ENCODE measurements around the gene RAB27A. TPM values are rescaled to one million over a fixed set of nuclear protein-coding genes. Genes with fewer than 3 reads are reported as not detected.
"Not testable (repeated sequence)": the region's sequence is repeated elsewhere in the genome, so short reads cannot be mapped to it uniquely, and the experiment has no call there.

Gene RAB27A
- total RNA-seq, 4 donors from 2014 or later: 6.5 to 14.9 (median 8.3) TPM

DNA sequence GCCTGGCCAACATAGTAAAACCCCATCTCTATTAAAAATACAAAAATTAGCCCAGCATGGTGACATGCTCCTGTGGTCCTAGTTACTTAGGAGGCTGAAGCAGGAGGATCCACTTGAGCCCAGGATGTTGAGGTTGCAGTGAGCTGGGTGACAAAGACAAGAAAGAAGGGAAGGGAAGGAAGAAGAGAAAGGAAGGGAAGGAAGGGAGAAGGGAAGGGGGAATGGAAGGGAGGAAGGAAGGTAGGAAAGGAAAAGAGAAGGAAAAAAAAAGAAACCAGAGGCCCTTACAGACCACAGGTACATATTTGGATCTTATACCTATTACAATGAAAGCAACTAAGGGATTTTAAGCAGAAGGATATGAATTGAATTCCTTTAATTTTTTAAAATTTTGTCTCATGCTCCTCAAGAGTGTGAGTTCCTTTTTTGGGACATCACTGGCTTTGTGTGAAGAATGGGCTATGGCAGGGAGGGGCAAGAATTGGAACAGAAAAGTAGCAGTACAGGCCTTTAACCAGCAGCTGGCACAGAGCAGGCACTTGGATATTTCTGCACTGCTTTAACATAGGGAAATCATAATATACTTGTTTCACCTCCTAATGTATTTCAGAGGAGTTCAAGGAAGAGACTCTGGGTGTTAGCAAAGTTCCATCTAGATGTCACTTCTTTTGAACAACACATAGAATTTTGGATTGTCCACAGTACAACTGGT, 7.9 kb downstream of the RAB27A start:
- Histone ChIP-seq H3K4me1 (peaks cover 0 to 3% (median 0%) of the 10 kb centered on the region in 4 donors), H3K27ac (no peak overlapping the region), H3K4me3 (no peak overlapping the region), H3K9me3 (no peaks in the 10 kb centered on the region), H3K36me3 (no peaks in the 10 kb centered on the region), H3K27me3 (no peaks in the 10 kb centered on the region)
- TF ChIP-seq EP300 (IDR thresholded peaks at IDR 0.05): no peak
- no peak for TF ChIP-seq CTCF (IDR thresholded peaks at IDR 0.05)
- TF ChIP-seq POLR2A (IDR thresholded peaks at IDR 0.05): no peak
- no peak for DNase-seq (ENCODE audit: low spot score in 2 of 2)

- H3K27me3 ChIP-seq; H3K4me3 ChIP-seq; H3K9me3 ChIP-seq; H3K4me1 ChIP-seq; H3K27ac ChIP-seq; DNase-seq (ENCODE audit: low spot score in 2 of 2); H3K36me3 ChIP-seq: not testable (repeated sequence)
- 86 to 88% methylated on average over 2 of the region's 2 CpGs for WGBS, 2 donors
Measured at GRCh38 chr15:55280589-55280988, 9.0 kb downstream of the RAB27A start.

DNA sequence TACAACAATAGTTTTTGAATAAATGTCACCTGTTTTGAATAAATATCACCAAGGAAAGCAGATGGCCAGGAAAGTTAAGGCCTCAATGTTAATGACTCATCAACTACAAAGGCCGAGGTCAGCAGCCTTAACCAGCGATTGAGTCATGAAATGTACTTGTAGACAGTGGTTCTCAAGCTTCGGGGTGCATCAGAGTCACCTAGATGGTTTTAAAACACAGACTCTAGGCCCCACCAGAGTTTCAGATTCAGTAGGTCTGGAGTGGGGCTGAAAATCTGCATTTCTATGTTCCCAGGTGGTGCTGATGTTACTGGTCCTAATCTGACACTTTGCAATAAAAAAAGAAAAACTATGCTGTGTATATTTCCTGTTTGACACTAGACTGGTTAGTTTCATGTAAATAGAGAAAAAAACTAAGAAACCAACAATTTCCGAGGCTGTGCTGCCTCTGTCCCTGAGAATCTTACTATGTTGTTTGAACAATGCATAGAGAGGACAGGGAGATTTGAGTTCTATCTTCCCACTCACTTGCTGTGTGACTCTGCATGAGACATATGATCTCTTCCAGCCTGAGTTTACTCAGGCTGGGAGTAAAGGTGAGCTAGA, 9.8 kb downstream of the RAB27A start:
- H3K4me3 ChIP-seq: no peak overlapping the region
- 61 to 75% methylated on average over 4 of the region's 4 CpGs for WGBS, 2 donors
- H3K27me3 ChIP-seq: no peaks in the 10 kb centered on the region
- peaks cover 0 to 3% (median 0%) of the 10 kb centered on the region in 4 donors for H3K4me1 ChIP-seq
- no peaks in the 10 kb centered on the region for H3K9me3 ChIP-seq
- DNase-seq (ENCODE audit: low spot score in 2 of 2): no peak
- no peak for TF ChIP-seq EP300 (IDR thresholded peaks at IDR 0.05)
- no peak for TF ChIP-seq POLR2A (IDR thresholded peaks at IDR 0.05)
- no peak for TF ChIP-seq CTCF (IDR thresholded peaks at IDR 0.05)
- H3K36me3 ChIP-seq: no peaks in the 10 kb centered on the region
- peak overlapping the region in 1 of 4 donors; percentile 56 for H3K27ac ChIP-seq

DNA sequence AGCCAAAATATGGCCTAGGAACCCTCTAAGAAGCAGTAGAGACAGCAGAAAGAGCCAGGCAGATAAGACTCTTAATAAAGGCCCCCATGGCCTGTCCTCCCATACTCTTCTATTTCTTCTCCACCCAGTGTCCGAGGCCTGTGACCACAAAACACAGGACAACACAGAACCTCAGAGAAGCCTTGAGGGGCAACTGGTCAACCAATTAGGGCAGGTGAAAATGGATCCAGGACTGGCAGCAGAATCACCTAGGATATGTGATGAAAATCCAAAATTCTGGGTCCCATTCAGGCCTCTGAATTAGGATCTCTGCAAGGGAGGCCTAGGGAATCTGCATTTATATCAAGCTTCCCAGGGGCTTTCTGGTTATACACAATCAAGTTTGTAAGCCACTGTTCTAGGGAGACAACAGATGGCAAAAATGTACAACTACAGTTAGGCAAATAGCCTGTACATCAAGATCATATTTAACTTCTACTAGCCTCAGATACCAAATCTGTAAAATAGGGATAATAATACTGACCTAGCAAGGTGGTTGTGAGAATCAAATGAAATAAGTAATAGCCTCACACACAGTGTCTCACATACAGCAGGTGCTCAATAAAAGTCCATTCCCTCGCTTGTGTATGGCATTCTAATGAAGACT, 10.4 kb downstream of the RAB27A start:
- Histone ChIP-seq H3K27me3 (no peaks in the 10 kb centered on the region), H3K9me3 (no peaks in the 10 kb centered on the region), H3K27ac (peak overlapping the region in 1 of 4 donors; percentile 22), H3K4me1 (peaks cover 0 to 3% (median 0%) of the 10 kb centered on the region in 4 donors), H3K4me3 (no peak overlapping the region), H3K36me3 (no peaks in the 10 kb centered on the region)
- 86 to 97% methylated on average over 2 of the region's 2 CpGs for whole genome bisulfite sequencing, 2 donors
- TF ChIP-seq CTCF (IDR thresholded peaks at IDR 0.05): no peak
- TF ChIP-seq EP300 (IDR thresholded peaks at IDR 0.05): no peak
- TF ChIP-seq POLR2A (IDR thresholded peaks at IDR 0.05): no peak
- DNase-seq (ENCODE audit: low spot score in 2 of 2): no peak

DNA sequence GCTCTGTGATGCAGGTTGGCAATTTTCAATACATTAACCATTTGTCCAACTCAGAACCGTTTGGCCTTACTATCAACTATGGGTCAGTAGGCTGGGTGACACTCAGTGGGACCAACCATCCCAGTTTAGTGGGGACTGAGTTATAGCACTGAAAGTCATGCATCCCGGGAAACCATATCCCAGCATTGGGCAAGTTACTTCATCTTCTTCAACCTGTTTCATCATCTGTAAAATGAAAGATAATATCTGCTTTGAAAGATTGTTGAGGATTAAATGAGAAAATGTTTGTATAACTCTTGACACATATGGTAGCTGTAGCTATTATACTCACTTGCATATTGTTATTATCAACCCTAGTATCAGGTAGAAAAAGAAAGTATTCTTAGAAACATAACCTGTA, 11.9 kb downstream of the RAB27A start:
- Histone ChIP-seq H3K36me3 (no peaks in the 10 kb centered on the region), H3K9me3 (no peaks in the 10 kb centered on the region), H3K27me3 (no peaks in the 10 kb centered on the region), H3K4me3 (no peak overlapping the region), H3K27ac (peak overlapping the region in 1 of 4 donors; percentile 23), H3K4me1 (peaks cover 0 to 3% (median 0%) of the 10 kb centered on the region in 4 donors)
- TF ChIP-seq EP300 (IDR thresholded peaks at IDR 0.05) (no peak), CTCF (IDR thresholded peaks at IDR 0.05) (no peak), POLR2A (IDR thresholded peaks at IDR 0.05) (no peak)
- no peak for DNase-seq (ENCODE audit: low spot score in 2 of 2)
- 63 to 84% methylated on average over 2 of the region's 2 CpGs for WGBS, 2 donors

Data from tibial nerve (tissue), 4 donors.